SK-N-MC (cell line): Measurements from ENCODE around the gene NSRP1.

Experiments used
- DNase-seq: peaks from one replicate; pipeline ENCODE4 v3.0.0-alpha.2; 2011; ENCODE audit warnings: low read depth, low spot score
- H3K27ac ChIP-seq: fragments of 200-600 bp; sonication (generic); 2 replicates; pipeline ENCODE4 v1.5.1; 2016; ENCODE audit warnings: mixed run types
- H3K36me3 ChIP-seq: fragments of 200-600 bp; sonication (generic); 2 replicates; pipeline ENCODE4 v1.6.1; 2017; ENCODE audit warnings: antibody characterized with exemption, low read length, mixed read lengths; ENCODE audit not compliant: insufficient read depth
- H3K4me3 ChIP-seq: fragments of 200-600 bp; sonication (generic); 2 replicates; pipeline ENCODE4 v1.5.1; 2016
- H3K9ac ChIP-seq: fragments of 200-600 bp; sonication (generic); 2 replicates; pipeline ENCODE4 v1.8.0; 2017; ENCODE audit warnings: mixed run types, mixed read lengths; ENCODE audit not compliant: insufficient read length
- H3K9me3 ChIP-seq: fragments of 200-600 bp; sonication (generic); 2 replicates; pipeline ENCODE4 v1.6.1; 2017; ENCODE audit warnings: low read depth, mild to moderate bottlenecking, antibody characterized with exemption, low read length, moderate library complexity, mixed read lengths
- EZH2 ChIP-seq: fragments of 200-600 bp; sonication (generic); IDR thresholded peaks from one replicate; pipeline ENCODE4 v1.6.1; 2017; ENCODE audit warnings: antibody characterized with exemption
- FOXP2 ChIP-seq: optimal IDR thresholded peaks from 2 replicates; pipeline ENCODE3; 2011; ENCODE audit warnings: mild to moderate bottlenecking, moderate library complexity; ENCODE audit not compliant: insufficient read depth; ENCODE audit errors: extremely low read length, control extremely low read depth
- POLR2AphosphoS5 ChIP-seq: IDR thresholded peaks from 2 replicates; pipeline ENCODE4 v1.6.1; 2012; ENCODE audit warnings: mild to moderate bottlenecking, low read depth, low read length, borderline replicate concordance

NSRP1 gene

DNA sequence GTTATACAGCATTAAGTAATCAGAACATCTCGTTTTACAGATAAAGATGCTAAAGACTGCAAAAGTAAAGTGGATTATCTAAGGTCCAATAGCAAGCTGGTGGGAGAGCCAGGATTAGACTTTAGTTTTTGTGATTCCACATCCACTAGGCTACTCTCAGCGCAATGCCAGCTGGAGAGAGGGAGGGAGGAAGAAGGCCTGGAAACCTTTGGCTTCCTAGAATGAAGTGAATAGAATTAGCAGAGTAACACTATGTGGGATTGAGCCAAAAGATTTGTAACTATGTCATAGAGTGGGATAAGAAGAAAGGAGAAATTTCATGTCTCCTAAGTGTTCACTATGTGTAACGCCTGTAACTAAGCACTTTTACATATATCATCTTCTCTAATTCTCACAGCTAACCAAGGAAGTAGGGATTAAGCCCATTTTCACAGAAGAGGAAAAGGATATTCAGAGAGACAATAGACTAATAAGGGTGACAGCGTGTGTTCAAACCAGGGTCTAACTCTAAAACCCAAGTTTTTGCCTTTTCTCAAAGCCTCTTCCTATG lies 25.4 kb upstream of the NSRP1 start:
- no peak for TF ChIP-seq EZH2
- no peak for TF ChIP-seq POLR2AphosphoS5
- no peak for TF ChIP-seq FOXP2
- Histone ChIP-seq H3K9ac (no peak overlapping the region), H3K4me3 (no peak overlapping the region), H3K36me3 (no peaks in the 10 kb centered on the region), H3K27ac (peak overlapping the region; percentile 74), H3K9me3 (no peaks in the 10 kb centered on the region)
- no peak for DNase-seq

DNA sequence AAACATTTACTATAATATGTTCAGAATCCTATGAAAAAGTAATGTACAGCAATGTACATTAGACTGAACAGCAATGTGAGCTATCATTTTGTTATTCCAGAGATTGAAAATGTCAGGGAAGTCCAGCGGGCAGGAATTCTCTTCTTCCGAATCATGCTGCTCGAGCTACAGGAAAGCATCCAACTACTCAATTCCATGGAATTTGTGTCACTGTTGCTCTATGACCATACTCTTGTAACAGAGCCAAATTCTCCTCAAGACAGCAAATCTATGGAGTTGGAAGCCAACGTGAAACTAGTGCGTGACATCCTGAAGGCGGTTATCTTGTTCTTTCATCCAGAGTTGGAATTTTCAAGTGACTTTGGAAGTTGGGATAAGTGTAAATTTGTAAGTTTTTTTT lies 24.8 kb upstream of the NSRP1 start:
- no peak for TF ChIP-seq EZH2
- TF ChIP-seq POLR2AphosphoS5: no peak
- no peak for TF ChIP-seq FOXP2
- no peak for DNase-seq
- Histone ChIP-seq H3K9me3 (no peaks in the 10 kb centered on the region), H3K4me3 (no peak overlapping the region), H3K27ac (peak overlapping the region; percentile 74), H3K36me3 (no peaks in the 10 kb centered on the region), H3K9ac (no peak overlapping the region)

- Histone ChIP-seq H3K4me3 (peak overlapping the region; percentile 27; the same call in 1 of the 2 replicates), H3K27ac (peak overlapping the region; percentile 67), H3K9ac (peak overlapping the region; percentile 46), H3K36me3 (no peaks in the 10 kb centered on the region), H3K9me3 (no peaks in the 10 kb centered on the region)
- DNase-seq: no peak
- no peak for TF ChIP-seq POLR2AphosphoS5
- no peak for TF ChIP-seq EZH2
- TF ChIP-seq FOXP2: no peak
These were observed 23.7 kb upstream of the NSRP1 start for GRCh38 chr17:30092886-30093285.

- Histone ChIP-seq H3K36me3 (no peaks in the 10 kb centered on the region), H3K27ac (peak overlapping the region; percentile 67), H3K9me3 (no peaks in the 10 kb centered on the region), H3K9ac (peak overlapping the region; percentile 46), H3K4me3 (peak overlapping the region; percentile 27; the same call in 1 of the 2 replicates)
- TF ChIP-seq POLR2AphosphoS5 (no peak), FOXP2 (no peak), EZH2 (no peak)
- DNase-seq: no peak
These were observed 23.0 kb upstream of the NSRP1 start for GRCh38 chr17:30093463-30094147.

- H3K4me3 ChIP-seq: no peak overlapping the region
- no peaks in the 10 kb centered on the region for H3K9me3 ChIP-seq
- H3K27ac ChIP-seq: no peak overlapping the region; the same call in 1 of the 2 replicates
- DNase-seq: no peak
- H3K9ac ChIP-seq: no peak overlapping the region
- TF ChIP-seq FOXP2 (no peak), EZH2 (no peak), POLR2AphosphoS5 (no peak)
- H3K36me3 ChIP-seq: no peaks in the 10 kb centered on the region
These were observed 20.9 kb upstream of the NSRP1 start for GRCh38 chr17:30095507-30096244.

DNA sequence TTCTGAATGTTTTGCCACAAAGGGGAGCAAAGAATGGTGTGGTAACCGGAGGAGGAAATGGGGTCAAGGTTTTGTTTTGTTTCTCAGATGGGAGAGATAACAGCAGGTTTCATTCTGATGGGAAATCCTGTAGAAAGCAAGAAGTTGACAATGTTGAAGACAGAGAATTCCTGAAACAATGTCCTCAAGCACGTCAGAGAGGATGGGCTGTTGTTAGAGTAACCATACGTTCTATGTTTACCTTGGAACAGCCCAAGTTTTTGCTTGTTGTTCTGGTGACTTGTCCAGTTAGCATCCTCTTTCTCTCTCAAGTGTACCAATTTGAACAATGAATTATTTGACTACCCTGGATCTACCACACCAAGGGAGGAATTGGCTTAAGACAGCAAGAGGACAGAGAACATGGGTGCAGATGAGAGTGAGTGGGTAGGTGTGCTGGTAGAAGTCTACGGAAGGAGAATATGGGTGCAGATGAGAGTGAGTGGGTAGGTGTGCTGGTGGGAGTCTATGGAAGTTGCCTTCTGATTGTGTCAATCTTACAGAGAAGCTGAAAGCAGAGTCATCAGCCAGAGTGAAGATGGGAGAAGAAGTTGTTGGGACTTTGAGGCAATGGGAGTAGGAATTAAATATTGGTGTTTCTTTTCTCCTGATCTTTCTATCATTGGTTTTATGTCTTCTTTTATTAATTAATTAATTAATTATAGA lies 14.8 kb upstream of the NSRP1 start:
- DNase-seq: no peak
- Histone ChIP-seq H3K36me3 (no peaks in the 10 kb centered on the region), H3K4me3 (no peak overlapping the region), H3K9me3 (no peaks in the 10 kb centered on the region), H3K27ac (no peak overlapping the region), H3K9ac (no peak overlapping the region)
- TF ChIP-seq FOXP2 (no peak), POLR2AphosphoS5 (no peak), EZH2 (no peak)

- H3K27ac ChIP-seq: no peak overlapping the region
- DNase-seq: no peak
- H3K36me3 ChIP-seq: no peaks in the 10 kb centered on the region
- TF ChIP-seq EZH2 (no peak), POLR2AphosphoS5 (no peak)
- no peaks in the 10 kb centered on the region for H3K9me3 ChIP-seq
- H3K4me3 ChIP-seq: peak overlapping the region; percentile 81
- no peak overlapping the region for H3K9ac ChIP-seq
These were observed 12.7 kb upstream of the NSRP1 start for GRCh38 chr17:30103921-30104320.

- no peak for DNase-seq
- TF ChIP-seq EZH2: no peak
- no peak for TF ChIP-seq POLR2AphosphoS5
- TF ChIP-seq FOXP2: no peak
- no peaks in the 10 kb centered on the region for H3K36me3 ChIP-seq
- H3K27ac ChIP-seq: no peak overlapping the region
- H3K4me3 ChIP-seq: peak overlapping the region; percentile 81
- H3K9ac ChIP-seq: no peak overlapping the region
- no peaks in the 10 kb centered on the region for H3K9me3 ChIP-seq
These were observed 11.9 kb upstream of the NSRP1 start for GRCh38 chr17:30104575-30105339.
